Mononuclear cell (primary cell): Measurements from ENCODE around the gene MUC2. TPM values are rescaled to one million over a fixed set of nuclear protein-coding genes. Genes with fewer than 3 reads are reported as not detected.

Source experiments
- H3K27me3 ChIP-seq: 2 replicates; pipeline ENCODE4 v1.6.0; 2011; ENCODE audit warnings: low read length, control low read depth; ENCODE audit not compliant: insufficient read depth
- H3K4me1 ChIP-seq: 2 replicates; pipeline ENCODE4 v1.5.1; 2011; ENCODE audit warnings: mild to moderate bottlenecking, low read length, control low read depth; ENCODE audit not compliant: insufficient read depth
- H3K4me3 ChIP-seq: 2 replicates; pipeline ENCODE4 v1.5.1; 2011; ENCODE audit warnings: mild to moderate bottlenecking, low read length, moderate library complexity
- H3K9me3 ChIP-seq: 2 replicates; pipeline ENCODE4 v1.5.1; 2011; ENCODE audit warnings: low read depth, mild to moderate bottlenecking, control low read depth, low read length
- total RNA-seq: library from RNA; depleted of rRNA; stranded (reverse); fragments of >200 nt; gene quantifications from one replicate; pipeline ENCODE4 v1.2.3, GENCODE V29; 2012

The MUC2 gene
- total RNA-seq, 1 donor: not detected

DNA sequence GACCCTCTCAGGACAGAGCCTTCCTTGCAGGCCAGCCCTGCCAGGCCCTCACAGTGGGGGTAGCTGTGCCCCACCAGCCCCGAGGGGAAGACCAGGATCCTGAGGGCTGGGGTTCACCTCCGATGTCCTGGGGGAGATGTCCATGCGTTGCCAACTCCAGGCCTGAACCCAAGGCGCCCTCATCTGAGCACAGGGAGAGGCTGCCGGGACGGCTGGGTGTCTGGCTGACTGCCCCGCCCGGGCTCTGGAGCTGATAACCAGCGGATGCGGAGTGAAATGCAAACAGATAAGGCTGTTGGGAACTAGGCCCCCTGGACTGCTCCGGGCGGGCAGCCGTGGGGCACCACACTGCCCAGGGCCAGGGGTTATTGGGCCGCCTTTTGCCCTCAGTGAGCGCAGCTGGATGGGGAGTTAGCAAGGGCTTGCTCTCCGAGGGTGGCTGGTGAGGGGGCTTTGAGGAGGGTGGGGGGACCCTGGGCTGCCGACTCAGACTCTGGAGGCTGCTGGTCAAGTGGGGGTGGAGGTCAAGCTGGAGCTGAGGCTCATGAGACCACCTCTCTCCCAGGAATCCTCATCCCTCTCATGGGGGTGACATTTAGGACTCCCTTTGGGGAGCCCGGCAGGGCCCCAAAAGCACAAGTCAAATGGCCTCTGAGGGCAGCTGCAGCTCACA, 32.6 kb upstream of the MUC2 start:
- no peaks in the 10 kb centered on the region for H3K27me3 ChIP-seq
- no peaks in the 10 kb centered on the region for H3K9me3 ChIP-seq
- no peak overlapping the region for H3K4me3 ChIP-seq
- H3K4me1 ChIP-seq: no peaks in the 10 kb centered on the region

DNA sequence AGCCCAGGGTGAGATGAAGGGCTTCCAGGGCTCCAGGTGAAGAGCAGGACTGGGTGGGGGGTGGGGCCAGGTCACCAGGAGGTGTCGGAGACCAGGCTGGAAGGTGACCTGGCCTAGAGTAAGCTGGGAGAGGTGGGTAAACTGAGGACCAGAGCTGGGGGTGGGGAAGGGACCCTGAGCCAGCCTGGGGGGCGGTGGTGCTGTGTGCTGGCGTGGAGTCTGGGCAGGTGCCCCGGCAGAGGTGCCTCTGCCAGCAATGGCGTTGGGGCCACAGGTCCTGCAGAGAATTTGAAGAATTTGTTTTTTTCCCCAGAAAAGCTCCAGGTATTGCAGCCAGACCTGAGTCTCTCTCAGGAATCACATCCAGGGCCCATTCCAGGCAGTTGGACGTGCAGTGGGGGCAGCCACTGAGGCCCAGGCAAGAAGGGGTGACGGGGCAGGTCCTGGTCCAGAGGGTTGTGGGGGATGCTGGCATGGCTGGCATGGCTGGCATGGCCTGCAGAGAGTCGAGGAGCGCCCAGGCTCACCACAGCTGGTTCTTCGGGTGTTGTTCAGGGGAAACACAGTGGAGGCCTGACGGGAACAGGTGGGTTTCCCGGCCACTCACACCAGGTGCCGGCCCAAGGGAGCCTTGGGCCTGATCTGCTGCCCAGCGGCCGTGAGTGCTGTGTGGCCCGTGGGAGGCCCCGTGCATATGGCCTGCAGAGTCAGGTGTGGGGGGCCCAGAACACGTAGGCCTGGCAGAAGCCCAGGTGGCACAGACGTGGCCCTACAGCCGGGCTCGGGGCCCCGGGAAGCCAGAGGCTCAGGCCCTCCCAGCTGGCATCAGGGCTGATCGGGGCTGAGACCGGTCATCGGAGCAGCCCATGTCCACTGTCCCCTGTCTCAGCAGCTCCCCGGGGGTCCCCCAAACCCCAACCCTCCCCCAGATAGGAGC, 31.8 kb upstream of the MUC2 start:
- H3K4me1 ChIP-seq: no peaks in the 10 kb centered on the region
- H3K4me3 ChIP-seq: no peak overlapping the region
- no peaks in the 10 kb centered on the region for H3K9me3 ChIP-seq
- H3K27me3 ChIP-seq: no peaks in the 10 kb centered on the region

DNA sequence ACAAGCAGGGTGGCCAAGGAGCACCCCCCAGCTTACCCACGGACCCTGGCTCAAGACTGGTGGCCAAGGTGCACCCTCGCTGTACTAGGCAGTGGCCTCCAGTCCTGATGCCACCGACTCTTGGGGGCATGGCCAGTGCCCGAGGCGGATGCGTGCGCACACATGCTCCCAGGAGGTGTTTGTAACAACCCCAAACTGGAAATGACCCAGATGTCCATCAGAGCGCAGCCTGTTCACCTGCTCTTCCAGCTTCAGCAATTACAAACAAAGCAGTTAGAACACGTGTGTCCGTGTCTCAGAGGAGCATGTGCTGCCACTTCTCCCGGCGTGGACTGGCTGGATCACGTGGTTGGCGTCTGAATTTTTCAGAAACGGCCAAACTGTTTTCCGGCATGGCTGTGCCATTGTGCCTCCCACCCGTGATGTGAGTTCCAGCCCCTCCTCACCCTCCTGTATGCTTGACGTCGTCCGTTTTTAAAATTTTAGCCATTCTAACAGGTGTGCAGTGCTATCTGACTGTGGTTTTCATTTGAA, 31.0 kb upstream of the MUC2 start:
- H3K4me3 ChIP-seq: no peak overlapping the region

GRCh38 chr11:1044160-1044559, 30.5 kb upstream of the MUC2 start:
- H3K9me3 ChIP-seq: no peaks in the 10 kb centered on the region
- no peaks in the 10 kb centered on the region for H3K4me1 ChIP-seq
- H3K4me3 ChIP-seq: no peak overlapping the region
- no peaks in the 10 kb centered on the region for H3K27me3 ChIP-seq

More for the DNA sequence above, 31.0 kb upstream of the MUC2 start:
- Histone ChIP-seq H3K4me1 (no peaks in the 10 kb centered on the region), H3K27me3 (no peaks in the 10 kb centered on the region), H3K9me3 (no peaks in the 10 kb centered on the region)

DNA sequence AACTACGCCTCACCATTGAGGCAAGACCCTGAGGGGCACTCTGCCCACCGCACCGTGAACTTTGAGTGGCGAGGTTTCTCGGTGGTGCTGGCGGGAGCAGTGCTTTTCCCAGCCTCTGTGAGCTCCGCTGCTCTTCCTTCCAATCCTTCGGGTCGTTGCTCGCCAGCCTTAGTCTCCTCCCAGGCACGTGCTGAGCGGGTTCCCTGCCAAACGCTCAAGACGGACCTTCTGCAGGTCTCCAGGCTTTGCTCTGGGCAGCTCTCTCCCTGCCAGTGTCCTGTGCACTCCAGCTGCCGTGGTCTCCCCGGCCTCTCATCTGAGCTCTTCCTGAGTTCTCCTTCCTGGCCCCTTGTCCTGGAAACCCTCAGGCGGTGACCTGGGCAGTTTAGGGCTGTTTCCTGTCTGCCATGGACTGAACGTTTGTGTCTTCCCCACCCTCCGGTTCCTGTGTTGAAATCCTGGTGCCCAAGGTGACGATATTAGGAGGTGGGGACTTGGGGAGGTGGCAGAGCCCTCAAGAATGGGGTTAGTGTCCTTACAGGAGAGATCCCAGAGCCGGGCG, 27.0 kb upstream of the MUC2 start:
- Histone ChIP-seq H3K4me3 (no peak overlapping the region), H3K4me1 (no peaks in the 10 kb centered on the region)

DNA sequence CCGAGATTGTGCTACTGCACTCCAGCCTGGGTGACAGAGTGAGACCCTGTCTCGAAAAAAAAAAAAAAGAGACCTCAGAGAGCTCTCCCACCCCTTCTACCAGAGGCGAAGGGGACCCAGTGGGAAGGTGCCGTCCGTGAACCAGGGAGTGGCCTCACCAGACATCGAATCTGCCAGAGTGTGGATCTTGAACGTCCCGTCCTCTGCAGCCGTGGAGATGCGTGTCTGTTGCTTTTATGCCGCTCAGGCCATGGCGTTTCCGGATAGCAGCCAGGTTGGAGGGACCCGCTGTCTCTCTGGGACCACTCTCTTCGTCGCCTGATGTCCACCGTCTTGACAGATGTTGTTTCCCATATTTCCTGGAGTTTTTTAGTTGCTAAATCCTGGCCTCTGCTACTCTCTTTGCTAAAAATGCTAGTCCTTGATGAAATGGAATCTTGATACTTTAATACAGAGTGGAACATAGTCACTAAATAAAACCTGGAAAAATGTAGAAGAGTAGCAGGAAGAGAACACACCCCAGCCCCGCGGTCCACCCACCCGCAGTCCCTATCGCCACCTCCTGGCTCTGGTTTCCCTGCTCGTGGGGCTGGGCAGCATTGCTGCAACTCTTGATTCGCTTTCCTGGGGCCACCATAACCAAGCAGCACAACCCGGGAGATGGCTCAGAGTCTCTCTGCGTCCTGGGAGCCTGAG, 26.2 kb upstream of the MUC2 start:
- H3K27me3 ChIP-seq: no peaks in the 10 kb centered on the region

More for the DNA sequence above, 27.0 kb upstream of the MUC2 start:
- H3K27me3 ChIP-seq: no peaks in the 10 kb centered on the region
- no peaks in the 10 kb centered on the region for H3K9me3 ChIP-seq

GRCh38 chr11:1049071-1049405, 25.6 kb upstream of the MUC2 start:
- no peaks in the 10 kb centered on the region for H3K9me3 ChIP-seq
- H3K4me3 ChIP-seq: no peak overlapping the region
- no peaks in the 10 kb centered on the region for H3K27me3 ChIP-seq
- no peaks in the 10 kb centered on the region for H3K4me1 ChIP-seq

More for the DNA sequence above, 26.2 kb upstream of the MUC2 start:
- Histone ChIP-seq H3K4me1 (no peaks in the 10 kb centered on the region), H3K9me3 (no peaks in the 10 kb centered on the region), H3K4me3 (no peak overlapping the region)

GRCh38 chr11:1049431-1049891, 25.2 kb upstream of the MUC2 start:
- H3K9me3 ChIP-seq: no peaks in the 10 kb centered on the region
- H3K4me1 ChIP-seq: no peaks in the 10 kb centered on the region
- no peak overlapping the region for H3K4me3 ChIP-seq
- H3K27me3 ChIP-seq: no peaks in the 10 kb centered on the region

GRCh38 chr11:1049911-1050580, 24.6 kb upstream of the MUC2 start:
- Histone ChIP-seq H3K4me3 (no peak overlapping the region), H3K27me3 (no peaks in the 10 kb centered on the region), H3K4me1 (no peaks in the 10 kb centered on the region), H3K9me3 (no peaks in the 10 kb centered on the region)

DNA sequence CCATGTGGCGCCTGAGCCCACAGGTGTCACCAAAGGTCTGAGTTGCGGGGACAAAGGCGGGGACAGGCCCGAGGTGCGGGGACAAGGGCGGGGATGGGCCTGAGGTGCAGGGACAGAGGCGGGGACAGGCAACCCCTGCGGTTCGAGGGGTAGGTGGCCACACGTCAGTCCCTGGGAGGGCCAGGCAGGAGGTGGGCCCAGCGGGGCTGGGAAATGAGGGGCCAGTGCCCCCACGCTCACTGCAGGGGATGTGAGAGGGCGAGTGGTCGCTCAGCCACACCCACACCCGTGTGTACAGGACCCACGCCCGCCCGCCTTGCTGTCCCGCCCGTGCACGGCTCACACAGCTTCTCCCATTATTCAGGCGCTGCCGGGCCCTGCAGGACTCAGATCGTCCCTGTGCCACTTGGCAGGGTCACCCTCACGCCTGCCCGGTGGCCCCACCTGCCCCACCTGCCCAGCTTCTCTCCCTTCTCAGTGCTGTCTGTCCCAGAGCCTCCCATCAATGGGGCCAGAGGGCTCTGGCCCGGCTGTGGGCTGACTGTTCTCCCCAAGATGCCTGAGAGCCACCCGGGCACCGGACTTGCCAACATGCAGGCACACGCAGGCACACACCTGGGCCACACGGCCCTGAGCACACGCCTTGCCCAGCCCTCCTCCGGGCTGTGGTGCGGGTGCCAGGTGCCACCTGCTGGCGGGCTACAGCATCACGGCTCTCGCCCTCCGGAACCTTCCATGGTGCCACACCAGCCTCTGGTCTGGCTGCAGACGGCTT, 23.9 kb upstream of the MUC2 start:
- Histone ChIP-seq H3K4me3 (no peak overlapping the region), H3K4me1 (no peaks in the 10 kb centered on the region), H3K27me3 (no peaks in the 10 kb centered on the region), H3K9me3 (no peaks in the 10 kb centered on the region)

- Histone ChIP-seq H3K27me3 (no peaks in the 10 kb centered on the region), H3K4me3 (no peak overlapping the region), H3K9me3 (no peaks in the 10 kb centered on the region), H3K4me1 (no peaks in the 10 kb centered on the region)
Observed at GRCh38 chr11:1051356-1052132, 23.1 kb upstream of the MUC2 start.

DNA sequence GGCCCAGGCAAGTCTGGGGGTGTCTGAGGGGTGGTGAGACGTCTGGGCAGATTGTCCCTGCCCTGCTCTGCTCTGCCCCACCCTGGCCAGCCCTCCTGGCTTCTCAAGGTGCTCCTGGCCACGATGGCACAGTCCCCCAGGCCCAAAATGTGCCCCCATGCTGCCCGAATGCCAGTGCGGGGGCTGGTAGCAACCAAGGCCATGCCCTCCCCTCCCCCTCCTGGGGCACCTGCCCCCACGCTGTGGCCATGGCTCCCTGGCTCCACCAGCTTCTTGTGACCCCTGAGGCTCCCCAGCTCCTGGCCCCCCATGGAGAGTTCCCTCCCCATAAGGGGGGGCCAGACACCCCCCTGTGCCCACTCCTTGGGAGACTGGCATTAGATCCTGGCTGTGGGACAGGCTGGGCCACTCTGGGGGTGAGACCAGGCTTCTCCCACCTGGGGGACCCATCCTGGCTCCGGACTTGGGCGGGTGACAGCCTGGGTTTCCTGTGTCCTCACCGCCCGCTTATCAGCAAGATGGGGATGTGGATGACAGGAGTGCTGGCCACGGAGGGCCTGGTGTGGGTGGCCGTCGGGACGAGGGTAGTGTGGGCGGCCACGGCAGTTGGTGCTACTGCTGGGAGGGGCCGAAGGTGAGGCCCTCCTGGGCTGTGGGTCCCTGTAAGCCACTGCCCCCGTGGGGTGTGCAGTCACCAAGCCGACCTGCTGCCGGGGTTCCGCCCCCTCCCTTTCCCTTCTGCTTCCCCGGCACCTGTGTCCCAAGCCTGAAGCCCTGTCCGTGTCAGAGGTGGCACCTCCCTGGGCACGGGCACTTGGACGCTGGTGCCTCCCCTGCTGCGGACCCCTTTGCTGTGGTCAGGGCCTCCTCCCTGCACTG, 22.3 kb upstream of the MUC2 start:
- no peaks in the 10 kb centered on the region for H3K27me3 ChIP-seq
- no peaks in the 10 kb centered on the region for H3K9me3 ChIP-seq
- no peaks in the 10 kb centered on the region for H3K4me1 ChIP-seq
- H3K4me3 ChIP-seq: no peak overlapping the region
